ENCODE data around the gene SPECC1. TPM values are rescaled to one million over a fixed set of nuclear protein-coding genes. Genes with fewer than 3 reads are reported as not detected.

The SPECC1 gene
- total RNA-seq, 1 donor from 2014 or later = 93.1 TPM

- Histone ChIP-seq H4K20me1 (ENCODE audit: low read depth) (no peaks in the 10 kb centered on the region), H3K27ac (no peak overlapping the region), H3K36me3 (no peaks in the 10 kb centered on the region), H3K4me2 (no peak overlapping the region), H3K79me2 (ENCODE audit: low read depth) (no peaks in the 10 kb centered on the region), H2AFZ (replicated peaks) (no peak overlapping the region), H3K4me1 (no peaks in the 10 kb centered on the region), H3K9me3 (ENCODE audit: low read depth) (peaks cover 2% of the 10 kb centered on the region), H3K27me3 (peaks cover 27% of the 10 kb centered on the region), H3K9ac (no peak overlapping the region), H3F3A (ENCODE audit: low read depth) (peaks cover 5% of the 10 kb centered on the region), H3K4me3 (no peak overlapping the region)
- H3K27me3 Mint-ChIP-seq (ENCODE audit: insufficient read depth, low read depth) = peaks cover under 1% of the 10 kb centered on the region
- no peak for TF ChIP-seq EZH2phosphoT487 (IDR thresholded peaks at IDR 0.05)
- TF ChIP-seq EZH2 (IDR thresholded peaks at IDR 0.05) = no peak
- no peak for TF ChIP-seq CTCF (IDR thresholded peaks at IDR 0.05)
- no peak for DNase-seq (ENCODE audit: low spot score)
- H3K4me3 Mint-ChIP-seq = no peak overlapping the region
- H3K9me3 Mint-ChIP-seq = no peaks in the 10 kb centered on the region
- H3K4me1 Mint-ChIP-seq = no peaks in the 10 kb centered on the region
- no peaks in the 10 kb centered on the region for H3K36me3 Mint-ChIP-seq
- H3K27ac Mint-ChIP-seq = no peak overlapping the region
Measured at GRCh38 chr17:20151174-20151573, 142.0 kb downstream of the SPECC1 start.

- Histone ChIP-seq H3K4me3 (no peak overlapping the region), H3K9me3 (ENCODE audit: low read depth) (no peaks in the 10 kb centered on the region), H3K27ac (no peak overlapping the region), H2AFZ (replicated peaks) (no peak overlapping the region), H3K9ac (no peak overlapping the region), H3K4me1 (peaks cover 5% of the 10 kb centered on the region), H3K27me3 (peaks cover 39% of the 10 kb centered on the region), H3F3A (ENCODE audit: low read depth) (peaks cover 10% of the 10 kb centered on the region), H4K20me1 (ENCODE audit: low read depth) (peaks cover 17% of the 10 kb centered on the region), H3K79me2 (ENCODE audit: low read depth) (peaks cover 16% of the 10 kb centered on the region), H3K4me2 (no peak overlapping the region), H3K36me3 (no peaks in the 10 kb centered on the region)
- TF ChIP-seq EZH2 (IDR thresholded peaks at IDR 0.05) = no peak
- no peak for TF ChIP-seq CTCF (IDR thresholded peaks at IDR 0.05)
- TF ChIP-seq EZH2phosphoT487 (IDR thresholded peaks at IDR 0.05) = no peak
- no peak for DNase-seq (ENCODE audit: low spot score)
- Mint-ChIP-seq H3K36me3 (peaks cover 3% of the 10 kb centered on the region), H3K9me3 (no peaks in the 10 kb centered on the region), H3K4me1 (peaks cover 3% of the 10 kb centered on the region), H3K27me3 (ENCODE audit: insufficient read depth, low read depth) (no peaks in the 10 kb centered on the region), H3K4me3 (no peak overlapping the region), H3K27ac (no peak overlapping the region)
Measured at GRCh38 chr17:20153231-20153630, 144.1 kb downstream of the SPECC1 start.

- Histone ChIP-seq H3K79me2 (ENCODE audit: low read depth) (peaks cover 29% of the 10 kb centered on the region), H3K27me3 (peaks cover 39% of the 10 kb centered on the region), H3K36me3 (no peaks in the 10 kb centered on the region), H2AFZ (replicated peaks) (no peak overlapping the region), H3K4me1 (peaks cover 5% of the 10 kb centered on the region), H3K27ac (no peak overlapping the region), H3K4me2 (no peak overlapping the region), H3F3A (ENCODE audit: low read depth) (peaks cover 10% of the 10 kb centered on the region), H3K4me3 (no peak overlapping the region), H3K9me3 (ENCODE audit: low read depth) (no peaks in the 10 kb centered on the region), H4K20me1 (ENCODE audit: low read depth) (peaks cover 30% of the 10 kb centered on the region), H3K9ac (no peak overlapping the region)
- H3K27me3 Mint-ChIP-seq (ENCODE audit: insufficient read depth, low read depth) = no peaks in the 10 kb centered on the region
- H3K9me3 Mint-ChIP-seq = no peaks in the 10 kb centered on the region
- DNase-seq (ENCODE audit: low spot score) = no peak
- H3K4me3 Mint-ChIP-seq = no peak overlapping the region
- H3K27ac Mint-ChIP-seq = no peak overlapping the region
- H3K4me1 Mint-ChIP-seq = peaks cover 3% of the 10 kb centered on the region
- H3K36me3 Mint-ChIP-seq = peaks cover 6% of the 10 kb centered on the region
- TF ChIP-seq EZH2phosphoT487 (IDR thresholded peaks at IDR 0.05) (no peak), CTCF (IDR thresholded peaks at IDR 0.05) (no peak), EZH2 (IDR thresholded peaks at IDR 0.05) (no peak)
Measured at GRCh38 chr17:20154286-20155000, 145.3 kb downstream of the SPECC1 start.
